HG02938 (cell line): ENCODE results near the gene HSD17B2.

Experiments used
- ATAC-seq: cut with Tn5 transposase; IDR thresholded peaks from one replicate; pipeline ENCODE4 v1.9.1; 2021; ENCODE audit warnings: mild to moderate bottlenecking, moderate library complexity; ENCODE audit not compliant: unreplicated experiment

Gene HSD17B2

DNA sequence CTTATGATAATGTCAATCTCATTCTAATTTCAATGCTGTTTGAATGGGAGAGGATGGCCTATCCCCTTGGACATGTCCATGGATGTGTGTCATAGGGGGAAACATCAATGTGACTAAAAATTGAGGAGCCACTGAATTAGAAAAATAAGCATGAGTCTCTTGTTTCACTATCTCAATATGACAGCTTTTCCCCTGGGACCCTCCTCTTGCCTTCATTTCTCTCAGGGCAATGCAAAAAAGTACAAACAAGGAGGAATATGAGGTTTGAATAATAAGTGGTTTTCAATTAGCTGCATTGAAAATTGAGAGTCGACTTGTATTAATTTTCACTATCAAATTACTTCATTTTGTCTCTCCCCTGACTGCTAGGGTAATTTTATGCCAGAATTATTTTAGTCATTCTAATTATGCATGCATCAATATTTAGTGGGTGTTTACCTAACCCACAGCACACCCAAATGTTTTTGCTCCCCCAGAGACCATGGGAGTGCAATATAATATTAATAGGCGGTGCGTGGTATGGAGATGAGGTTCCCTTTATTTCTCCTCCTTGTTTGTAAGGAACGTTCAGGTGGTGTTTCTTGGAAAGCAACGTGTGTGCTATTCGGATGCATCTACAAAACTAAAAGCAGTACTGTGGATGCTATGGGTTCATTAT, 17.0 kb upstream of the HSD17B2 start:
- no peak for ATAC-seq

DNA sequence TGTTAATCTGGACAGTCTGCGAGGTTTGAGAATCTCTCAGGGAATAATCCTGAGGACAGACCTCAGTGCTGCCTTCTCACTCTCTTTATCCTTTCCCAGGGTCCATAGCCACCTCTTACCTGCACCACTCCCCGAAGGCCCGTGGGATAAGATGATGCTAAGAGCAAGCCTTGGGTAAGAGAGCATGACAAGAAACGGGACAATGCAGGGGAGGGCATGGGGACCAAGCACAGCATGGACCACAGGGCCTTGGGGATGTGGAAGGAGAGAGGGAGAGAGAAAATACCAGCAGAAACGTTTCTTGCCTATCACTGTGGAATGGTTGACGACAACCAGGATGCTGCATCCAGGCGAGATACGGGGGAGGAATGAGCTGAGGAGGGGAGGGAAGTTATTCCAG, 15.5 kb upstream of the HSD17B2 start:
- ATAC-seq: no peak

DNA sequence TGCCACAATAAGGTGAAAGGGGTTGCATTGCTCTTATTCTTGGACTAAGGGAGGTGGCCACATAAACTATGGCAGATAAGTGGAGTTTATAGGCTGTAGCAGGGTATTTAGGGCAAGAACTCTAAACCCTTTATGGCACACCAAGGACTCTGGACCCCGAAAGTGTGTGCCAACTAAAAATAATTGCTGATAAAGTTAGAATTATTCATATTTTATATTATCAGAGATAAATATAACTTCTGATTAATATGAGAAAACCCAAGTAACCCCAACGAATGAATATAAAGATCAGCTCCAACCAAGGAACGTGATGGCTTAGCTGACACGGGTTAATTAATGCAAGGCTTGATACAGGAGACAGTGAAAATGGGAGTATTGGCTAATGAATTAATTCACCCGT, 15.0 kb upstream of the HSD17B2 start:
- no peak for ATAC-seq

DNA sequence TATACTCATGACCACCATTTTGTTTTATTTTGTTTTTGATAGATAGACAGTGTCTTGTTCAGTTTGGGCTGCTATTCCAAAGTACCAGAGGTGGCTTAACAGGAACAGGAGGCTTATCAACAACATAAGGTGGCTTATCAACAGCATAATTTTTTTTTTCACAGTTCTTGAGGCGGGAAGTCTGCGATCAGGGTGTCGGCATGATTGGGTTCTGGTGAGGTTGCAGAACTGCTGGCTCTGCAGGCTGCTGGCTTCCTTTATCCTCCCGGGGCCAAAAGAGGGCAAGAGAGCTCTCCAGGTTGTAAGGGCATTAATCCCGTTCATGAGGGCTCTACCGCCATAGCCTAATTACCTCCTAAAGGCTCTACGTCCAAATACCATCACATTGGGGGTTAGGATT, 11.8 kb upstream of the HSD17B2 start:
- no peak for ATAC-seq

DNA sequence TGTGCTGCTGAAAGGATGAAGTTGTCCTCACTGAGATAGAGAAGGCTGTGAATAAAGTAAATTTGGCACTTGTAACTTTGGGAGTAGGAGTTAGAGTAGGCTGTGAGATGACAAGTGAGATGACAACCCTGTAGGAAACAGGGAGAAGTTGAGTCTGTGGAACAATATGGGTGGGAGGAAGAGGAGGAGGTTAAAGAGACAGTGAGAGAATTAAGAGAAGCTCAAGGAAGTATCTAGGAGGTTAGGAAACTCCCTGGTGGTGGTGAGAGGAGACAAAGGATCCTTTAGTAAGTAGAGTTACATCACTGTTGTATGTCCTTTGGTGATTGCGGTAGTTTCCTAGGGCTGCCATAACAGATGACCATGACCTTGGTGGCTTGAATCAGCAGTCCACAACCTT, 10.7 kb upstream of the HSD17B2 start:
- no peak for ATAC-seq

DNA sequence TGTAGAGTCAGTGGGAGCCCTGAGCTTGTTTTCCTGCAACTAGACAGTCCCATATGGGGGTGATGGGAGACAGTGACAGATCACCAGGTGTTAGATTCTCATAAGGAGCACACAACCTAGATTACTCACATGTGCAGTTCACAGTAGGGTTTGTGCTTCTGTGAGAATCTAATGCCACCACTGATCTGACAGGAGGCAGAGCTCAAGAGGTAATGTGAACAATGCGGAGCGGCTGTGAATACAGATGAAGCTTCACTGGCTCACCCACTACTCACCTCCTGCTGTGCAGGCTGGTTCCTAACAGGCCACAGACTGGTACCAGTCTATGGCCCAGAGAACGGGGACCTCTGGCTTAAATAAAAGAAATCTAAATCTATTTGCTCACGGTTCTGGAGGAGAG, 10.2 kb upstream of the HSD17B2 start:
- no peak for ATAC-seq

DNA sequence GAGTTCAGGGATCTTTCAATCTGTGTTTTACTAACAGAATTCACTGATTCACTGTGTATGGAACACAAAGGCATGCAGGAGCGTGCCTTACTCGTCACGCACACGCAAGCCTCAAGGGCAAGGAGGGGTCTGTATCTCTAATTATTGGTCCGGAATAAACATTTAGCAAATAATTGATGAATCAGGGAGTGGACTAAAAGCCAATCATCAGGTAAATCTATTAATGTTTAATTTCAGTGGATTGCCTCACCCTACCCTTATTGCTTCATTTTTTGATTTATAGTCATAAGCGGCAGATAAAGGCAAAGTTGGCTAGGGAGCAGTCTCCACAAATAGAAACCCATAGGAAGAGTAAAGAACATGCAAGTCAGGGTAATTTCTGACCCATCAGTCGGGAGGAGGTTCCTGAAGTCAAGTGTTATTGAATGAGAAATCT, 7.4 kb upstream of the HSD17B2 start:
- no peak for ATAC-seq

DNA sequence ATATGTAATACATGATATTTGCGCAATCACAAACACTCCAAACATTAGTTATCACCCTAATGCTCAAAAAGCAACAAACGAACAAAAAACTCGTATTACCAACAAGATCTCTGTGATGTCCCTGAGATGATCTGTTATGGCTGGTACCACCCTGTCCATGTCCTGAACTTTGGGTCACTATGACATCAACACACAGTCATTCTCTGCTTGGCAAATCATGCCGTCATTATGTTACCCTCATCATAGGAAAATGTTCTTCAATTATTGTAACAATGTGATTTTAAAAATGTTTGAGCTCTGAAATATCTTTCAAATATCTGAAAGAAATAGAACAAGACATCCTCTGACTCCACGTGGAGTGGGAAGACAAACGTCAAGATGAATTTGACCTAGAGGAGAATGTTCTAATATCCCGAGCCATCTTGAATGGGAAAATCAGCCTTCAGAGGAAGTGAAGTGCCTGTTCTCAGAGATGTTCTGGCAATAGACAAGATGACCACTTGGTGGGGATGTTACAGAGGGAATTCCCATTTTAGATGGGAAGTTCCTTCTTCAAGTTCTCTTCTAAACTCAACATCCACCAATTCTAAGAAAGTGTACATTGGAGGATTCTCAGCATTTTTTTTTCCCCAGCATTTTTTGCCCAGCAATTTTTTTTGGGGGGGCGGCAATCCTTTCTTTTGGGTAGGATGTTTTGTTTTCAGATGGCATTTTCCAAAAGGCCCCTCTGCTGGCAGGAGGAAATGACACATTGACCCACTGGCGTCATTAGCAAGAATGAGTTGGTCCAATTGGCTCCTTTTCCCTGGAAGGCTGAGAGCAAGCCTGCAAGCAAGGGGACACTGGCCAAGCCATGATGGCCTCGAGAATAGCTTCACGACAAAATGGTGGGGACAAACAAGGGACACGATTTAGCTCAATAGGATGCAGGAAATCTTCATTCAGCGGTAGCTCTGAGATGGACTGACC, 3.7 kb upstream of the HSD17B2 start:
- no peak for ATAC-seq

DNA sequence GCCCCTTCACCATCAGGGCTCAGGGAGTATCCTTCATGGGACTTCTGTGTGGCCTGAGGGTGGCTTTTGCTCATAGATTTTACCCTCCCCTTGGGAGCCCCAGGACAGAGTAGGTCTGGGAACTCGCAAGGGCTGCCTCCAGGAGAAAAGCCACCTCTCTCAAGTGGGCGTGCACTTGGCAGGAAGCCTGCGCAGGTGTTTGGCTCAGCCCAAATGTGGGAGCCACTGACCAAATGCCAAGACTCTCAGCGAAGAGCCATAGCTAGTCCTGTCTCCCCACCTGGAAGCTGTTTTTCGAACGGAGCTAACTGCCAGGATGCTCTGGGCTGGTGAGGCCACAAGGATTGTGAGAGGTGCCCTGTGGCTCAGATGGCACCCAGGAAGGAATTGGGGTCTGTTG, 2.0 kb upstream of the HSD17B2 start:
- no peak for ATAC-seq

DNA sequence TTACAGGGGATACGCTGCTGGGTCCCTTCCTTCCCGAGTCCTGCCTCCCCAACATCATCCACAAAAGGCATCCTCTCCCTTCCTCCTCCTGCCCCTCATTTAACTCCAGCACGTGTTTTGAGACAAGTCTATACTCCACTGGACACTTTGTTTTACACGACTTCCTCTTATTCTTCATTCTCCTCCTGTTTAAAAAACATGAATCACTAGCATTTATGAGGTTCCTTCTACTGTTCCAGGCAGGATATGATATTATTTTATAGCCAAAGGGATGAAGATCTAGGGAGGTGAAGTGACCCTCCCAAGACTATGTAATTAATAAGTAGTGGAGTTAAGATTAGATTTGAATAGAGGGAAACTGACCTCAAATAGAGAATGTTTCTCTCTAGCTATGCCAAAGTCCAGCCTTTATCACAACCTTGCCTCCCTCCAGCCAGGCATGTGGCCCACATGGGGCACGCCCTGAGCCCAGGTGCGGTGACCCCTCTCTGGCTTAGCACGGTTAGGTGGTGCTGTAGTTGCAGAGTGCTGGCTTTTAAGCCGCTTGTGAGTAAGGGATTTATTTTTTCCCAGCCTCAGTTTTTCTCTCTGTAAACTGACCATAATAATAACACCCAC, 1.3 kb upstream of the HSD17B2 start:
- ATAC-seq: no peak

DNA sequence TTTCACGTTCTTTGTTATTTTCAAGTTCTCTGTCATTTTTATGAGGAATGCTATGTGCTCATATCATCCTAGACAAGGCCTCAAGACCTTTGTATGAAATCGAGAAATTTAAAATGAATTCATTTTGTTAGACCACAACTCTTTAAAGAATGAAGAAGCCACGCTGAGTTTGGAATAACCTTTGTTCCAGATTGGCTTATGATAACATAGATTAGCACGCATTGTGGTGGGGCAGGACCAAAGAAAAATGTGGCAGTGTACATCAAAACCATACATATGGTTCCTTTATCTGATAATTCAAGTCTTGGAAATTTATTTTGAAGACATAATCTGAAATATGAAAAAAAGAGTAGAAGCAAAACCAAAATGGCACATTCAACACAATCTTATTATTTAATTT, 2.2 kb downstream of the HSD17B2 start:
- ATAC-seq: no peak

DNA sequence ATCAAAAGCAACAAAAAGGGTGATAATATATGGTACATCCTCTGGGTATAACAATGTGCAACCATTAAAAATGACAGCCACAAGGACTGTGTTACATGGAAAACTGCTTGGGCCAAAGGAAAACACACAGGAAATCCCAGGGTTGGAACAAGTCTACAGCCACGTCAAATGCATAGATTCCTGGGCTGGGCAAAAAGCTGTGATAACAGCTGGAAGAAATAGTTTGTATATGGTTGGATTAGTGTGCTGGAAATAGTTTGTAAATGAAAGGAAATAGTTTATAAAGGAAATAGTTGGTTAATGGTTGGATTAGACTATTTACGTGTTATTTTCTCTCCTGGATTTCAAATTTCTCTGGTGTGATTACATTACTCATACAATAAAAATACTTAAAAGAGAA, 2.6 kb downstream of the HSD17B2 start:
- no peak for ATAC-seq

DNA sequence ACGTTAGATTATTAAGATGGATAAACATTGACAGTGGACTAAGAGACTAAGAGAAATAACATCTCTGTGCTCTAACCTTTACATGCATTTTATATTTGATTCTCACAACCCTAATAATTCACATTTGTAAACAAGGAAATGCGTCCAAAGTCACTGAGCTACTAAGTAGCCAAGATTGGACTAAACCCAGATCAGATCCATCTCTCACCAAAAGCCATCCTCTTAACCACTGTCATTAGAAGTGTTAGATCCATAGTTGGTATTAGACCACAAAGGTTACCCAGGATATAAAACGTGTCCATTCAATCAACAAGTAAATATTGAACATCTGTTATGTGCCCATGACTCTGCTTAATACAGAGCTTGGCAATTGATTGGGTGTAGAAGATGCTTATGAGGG, 5.2 kb downstream of the HSD17B2 start:
- no peak for ATAC-seq

DNA sequence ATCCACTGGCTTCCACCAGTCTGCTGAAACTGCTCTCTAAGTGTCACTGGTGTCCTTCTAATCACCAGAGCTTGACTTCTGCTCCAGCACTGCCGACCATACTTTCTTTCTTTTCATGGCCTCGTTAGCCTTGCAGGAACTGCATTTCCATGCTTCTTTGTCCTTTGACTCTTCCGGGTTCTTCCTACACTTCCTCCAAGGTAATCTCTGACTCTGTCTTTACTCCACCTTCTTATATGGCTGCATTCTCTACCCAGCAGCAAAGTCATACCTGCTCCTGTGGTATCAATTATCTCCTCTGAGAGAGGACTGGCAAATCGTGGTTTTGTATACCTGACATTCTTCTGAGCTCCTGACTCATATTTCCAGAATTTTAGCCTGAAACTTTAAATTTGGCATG, 6.5 kb downstream of the HSD17B2 start:
- no peak for ATAC-seq

DNA sequence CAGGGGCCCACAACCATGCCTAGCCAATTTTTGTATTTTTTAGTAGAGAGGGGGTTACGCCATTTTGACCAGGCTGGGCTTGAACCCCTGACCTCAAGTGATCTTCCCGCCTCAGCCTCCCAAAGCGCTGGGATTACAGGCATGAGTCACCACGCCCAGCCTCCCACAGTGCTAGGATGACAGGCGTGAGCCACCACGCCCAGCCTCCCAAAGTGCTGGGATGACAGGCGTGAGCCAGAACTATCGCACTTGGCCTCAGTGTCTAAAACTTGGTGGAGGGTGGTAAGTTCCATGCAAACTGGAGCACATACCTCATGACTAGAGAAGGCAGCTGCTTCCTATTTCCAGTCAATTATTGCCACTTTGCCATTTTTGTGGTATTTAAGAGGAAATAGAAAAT, 7.1 kb downstream of the HSD17B2 start:
- no peak for ATAC-seq

DNA sequence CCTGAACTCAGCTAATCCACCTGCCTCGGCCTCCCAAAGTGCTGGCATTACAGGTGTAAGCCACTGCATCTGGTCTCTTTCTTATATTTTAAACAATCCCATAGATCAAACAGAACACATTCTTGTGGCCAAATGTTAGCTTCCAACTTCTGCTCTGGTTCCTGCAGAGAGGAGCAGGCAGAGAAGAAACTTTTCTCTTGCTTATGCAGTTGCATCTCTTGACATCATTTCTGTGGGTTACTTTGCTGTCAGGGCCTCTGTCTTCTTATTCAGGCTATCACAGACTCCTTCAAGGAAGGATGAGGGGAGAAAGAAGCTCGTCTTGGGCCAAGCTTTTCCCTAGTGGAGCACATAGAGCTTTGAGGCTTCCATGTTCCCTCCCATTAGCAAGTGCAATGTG, 7.8 kb downstream of the HSD17B2 start:
- ATAC-seq: no peak

DNA sequence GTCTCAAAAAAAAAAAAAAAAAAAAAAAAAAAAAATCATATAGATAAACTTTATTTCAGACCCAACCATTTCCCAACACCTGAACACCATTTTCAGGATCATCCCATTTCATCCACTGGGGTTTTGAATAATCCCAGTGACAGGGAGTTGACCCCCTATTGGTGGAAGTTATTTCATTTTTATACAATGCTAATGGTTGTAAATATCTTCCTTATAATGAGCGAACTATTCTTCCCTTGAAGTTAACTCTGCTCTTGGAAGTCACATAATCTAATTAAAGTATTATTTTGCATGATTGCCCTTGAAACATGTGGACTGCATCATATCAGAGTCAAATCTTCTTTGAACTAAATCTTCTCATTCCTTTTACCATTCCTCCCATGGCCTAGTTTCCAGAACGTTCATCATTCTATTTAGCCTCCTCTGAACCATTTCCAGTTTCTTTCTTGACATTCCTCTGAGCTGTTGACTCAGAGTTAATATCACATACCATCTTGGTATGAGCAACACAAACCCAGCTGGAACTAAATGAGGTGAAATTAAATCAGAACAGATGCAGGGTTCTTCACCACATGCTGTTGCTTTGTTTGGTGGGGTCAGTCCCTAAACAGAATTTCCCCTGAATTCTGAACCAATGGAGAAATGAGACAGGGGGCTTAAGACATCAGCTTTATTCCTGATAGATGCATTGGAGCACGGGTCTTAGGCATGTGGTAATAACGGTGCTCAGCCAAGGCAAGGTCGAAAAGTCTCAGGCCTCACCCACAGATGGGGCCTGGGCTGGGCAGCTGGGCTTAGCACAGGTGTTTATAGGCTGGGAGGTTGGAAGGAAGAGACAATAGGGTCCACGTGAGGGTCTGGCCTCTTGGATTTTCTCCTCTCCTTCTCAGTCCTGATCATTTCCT, 8.9 kb downstream of the HSD17B2 start:
- no peak for ATAC-seq

DNA sequence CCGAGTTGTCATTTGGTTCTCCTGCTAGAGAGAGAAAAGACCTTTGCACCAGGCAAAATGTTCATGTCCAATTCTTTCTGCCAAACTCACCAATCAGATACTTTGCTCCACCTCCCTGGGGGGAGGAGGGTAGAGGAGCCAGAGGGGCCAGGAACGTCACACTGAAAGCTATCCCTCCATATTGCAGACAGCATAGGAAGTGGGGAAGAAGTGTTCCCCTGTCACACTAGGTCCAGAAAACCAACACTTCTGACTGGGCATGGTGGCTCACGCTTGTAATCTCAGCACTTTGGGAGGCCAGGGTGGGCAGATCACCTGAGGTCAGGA, 9.5 kb downstream of the HSD17B2 start:
- ATAC-seq: no peak

DNA sequence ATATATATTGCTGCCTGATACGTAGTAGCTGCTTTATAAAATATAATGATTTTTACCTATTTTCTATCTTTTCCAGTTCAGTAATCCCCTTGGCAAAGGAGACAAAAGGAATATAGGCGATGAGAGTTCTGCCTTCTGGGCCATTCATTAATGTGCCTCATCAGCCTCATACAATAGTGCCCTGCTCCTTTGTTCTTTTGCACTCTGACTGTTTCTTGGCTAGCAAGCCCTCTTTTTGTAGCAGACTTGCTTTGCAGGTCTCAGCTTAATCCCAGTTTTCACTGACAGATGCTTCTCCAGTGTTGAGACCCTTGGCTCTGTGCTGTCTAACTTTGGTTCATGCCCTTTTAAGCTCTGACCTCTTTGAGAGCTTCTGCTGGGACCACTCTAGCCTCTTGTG, 10.4 kb downstream of the HSD17B2 start:
- no peak for ATAC-seq

DNA sequence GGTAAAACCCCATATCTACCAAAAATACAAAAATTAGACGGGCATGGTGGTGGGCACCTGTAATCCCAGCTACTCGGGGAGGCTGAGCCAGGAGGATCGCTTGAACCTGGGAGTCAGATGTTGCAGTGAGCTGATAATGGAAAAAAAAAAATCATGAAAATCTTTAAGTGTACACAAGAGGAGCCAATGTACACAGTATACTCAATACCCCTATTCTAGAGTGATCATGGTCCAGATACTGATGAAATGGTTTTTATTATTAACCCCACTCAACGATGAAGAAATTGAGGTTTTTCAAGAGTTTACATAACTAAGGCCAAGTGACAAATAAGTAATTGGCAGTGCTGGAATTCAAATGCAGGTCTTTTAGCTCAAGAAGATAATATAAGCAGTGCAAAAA, 11.5 kb downstream of the HSD17B2 start:
- ATAC-seq: no peak

DNA sequence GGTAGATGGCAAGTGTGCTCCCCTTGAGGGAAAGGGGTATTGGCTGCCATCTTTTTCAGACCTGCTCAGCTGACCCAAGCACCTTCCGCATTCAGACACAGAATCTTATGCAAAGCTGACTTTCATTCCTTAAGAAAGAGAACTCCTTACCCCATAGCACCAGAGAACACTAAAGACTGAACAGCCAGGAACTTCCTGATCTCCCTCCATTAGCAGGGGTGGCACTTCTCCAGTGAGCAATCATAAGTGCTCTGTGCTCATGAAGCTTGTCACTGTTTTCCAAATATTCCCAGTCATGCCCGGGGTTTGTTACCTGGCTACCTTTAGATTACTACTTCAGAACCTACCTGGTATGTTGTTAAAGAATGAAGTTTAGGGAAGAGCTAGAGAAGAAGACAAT, 11.9 kb downstream of the HSD17B2 start:
- ATAC-seq: no peak
